GM19238 (cell line): ENCODE results near the gene SATL1.
"Not testable (repeated sequence)": the region's sequence is repeated elsewhere in the genome, so short reads cannot be mapped to it uniquely, and the experiment has no call there.

Experiments
- DNase-seq: peaks from one replicate; pipeline ENCODE4 v3.0.0; 2011; ENCODE audit warnings: low spot score; ENCODE audit not compliant: insufficient read length

The SATL1 gene

DNA sequence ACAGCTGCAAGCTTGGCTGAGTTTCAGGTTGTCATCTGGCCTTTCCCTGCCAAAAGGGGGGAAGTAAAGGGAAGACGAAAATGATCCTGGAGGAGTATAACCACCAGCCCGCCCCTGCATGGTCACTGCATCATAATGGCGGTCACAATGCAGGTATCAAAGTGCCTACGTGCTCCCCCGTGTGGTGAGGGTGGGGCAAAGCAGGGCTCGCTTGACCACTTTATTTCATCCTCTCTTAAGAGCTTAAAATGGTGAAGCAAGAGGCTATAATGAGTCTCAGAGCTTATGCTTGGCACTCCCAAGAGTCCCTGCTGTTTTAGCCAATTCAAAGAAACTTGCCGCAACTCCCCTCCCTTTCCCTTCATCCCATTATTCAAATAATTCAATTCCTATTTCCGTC is 134.3 kb downstream of the SATL1 start:
- DNase-seq: no peak

DNA sequence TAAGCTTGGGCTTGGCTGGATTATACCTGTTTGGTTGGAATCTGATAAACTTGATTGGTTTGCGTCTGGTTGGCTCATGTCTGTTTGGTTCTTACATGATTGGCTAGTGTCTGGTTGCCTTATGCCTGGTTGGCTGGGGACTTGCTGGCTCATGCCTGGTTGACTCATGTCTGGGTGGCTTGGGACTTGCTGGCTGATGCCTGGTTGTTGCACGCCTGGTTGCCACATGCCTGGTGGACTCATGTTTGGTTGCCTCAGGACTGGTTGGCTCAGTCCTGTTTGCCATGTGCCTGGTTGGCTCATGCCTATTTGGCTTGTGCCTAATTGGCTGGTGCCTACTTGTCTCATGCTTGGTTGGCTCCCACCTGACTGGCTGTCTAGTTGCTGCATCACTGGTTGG is 135.4 kb downstream of the SATL1 start:
- no peak for DNase-seq

DNA sequence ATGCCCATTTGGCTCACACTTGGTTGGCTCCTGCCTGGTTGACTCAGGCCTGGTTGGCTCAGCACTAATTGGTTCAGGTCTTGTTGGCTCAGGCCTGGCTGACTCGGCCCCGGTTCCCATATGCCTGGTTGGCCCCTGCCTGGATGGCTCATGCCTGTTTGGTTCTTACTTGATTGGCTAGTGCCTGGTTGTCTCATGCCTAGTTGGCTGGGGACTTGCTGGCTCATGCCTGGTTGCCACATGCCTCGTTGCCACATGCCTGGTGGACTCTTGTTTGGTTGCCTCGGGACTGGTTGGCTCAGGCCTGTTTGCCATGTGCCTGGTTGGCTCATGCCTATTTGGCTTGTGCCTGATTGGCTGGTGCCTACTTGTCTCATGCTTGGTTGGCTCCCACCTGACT is 136.2 kb downstream of the SATL1 start:
- no peak for DNase-seq

DNA sequence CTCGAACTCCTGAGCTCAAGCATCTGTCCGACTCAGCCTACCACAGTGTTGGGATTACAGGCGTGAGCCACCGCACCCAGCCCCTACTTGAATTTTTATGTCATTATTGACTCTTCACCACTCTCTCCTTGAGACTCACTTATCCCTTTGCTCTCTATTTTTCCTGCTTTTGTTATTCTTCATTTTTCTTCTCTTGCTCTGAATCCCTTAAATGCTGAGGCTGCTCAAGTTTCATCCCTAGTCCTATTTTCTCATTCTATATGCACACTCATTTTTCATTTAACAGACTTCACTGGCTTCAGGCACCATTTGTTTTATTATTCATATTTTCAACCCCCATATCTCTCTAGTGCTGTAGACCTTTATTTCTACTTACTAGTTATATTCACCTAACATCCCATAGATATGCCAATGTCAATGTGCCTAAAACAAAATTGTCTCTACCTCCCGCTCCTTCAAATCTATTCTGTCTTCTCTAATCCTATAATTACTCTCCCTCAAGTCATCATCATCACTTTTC is 154.2 kb downstream of the SATL1 start:
- no peak for DNase-seq

DNA sequence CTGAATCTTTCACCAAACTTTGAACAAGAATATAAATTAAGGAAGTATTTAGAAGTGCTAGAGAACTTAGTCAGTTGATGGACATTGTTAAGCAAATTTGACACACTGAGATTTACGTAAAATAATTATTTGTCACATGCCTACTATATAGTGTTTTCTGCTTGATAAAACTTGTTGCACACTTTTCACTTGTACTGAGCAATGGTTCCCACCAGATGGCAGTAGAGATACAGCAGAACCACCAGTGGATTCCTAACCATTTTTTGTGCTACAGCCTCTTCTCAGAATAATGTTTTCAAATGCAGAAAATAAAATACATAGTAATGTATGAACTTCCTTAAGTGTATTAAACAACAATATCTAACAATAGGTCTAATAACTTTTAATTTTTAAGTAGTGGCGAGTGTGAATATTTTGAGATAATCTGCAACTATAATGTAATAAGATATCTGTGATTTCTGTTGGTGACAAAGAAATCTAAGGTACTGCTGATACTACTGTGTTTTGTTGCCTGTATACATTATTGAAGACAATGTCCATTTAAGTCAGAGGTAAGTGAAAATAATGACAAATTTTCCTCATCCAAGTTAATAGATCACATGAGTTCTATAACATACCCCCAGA is 158.7 kb downstream of the SATL1 start:
- DNase-seq: peak; percentile 8

DNA sequence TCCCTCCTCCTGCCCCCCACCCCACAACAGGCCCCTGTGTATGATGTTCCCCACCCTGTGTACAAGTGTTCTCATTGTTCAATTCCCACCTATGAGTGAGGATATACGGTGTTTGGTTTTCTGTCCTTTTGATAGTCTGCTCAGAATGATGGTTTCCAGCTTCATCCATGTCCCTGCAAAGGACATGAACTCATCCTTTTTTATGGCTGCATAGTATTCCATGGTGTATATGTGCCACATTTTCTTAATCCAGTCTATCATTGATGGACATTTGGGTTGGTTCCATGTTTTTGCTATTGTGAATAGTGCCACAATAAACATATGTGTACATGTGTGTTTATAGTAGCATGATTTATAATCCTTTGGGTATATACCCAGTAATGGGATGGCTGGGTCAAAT is 166.3 kb downstream of the SATL1 start:
- DNase-seq: not testable (repeated sequence)

DNA sequence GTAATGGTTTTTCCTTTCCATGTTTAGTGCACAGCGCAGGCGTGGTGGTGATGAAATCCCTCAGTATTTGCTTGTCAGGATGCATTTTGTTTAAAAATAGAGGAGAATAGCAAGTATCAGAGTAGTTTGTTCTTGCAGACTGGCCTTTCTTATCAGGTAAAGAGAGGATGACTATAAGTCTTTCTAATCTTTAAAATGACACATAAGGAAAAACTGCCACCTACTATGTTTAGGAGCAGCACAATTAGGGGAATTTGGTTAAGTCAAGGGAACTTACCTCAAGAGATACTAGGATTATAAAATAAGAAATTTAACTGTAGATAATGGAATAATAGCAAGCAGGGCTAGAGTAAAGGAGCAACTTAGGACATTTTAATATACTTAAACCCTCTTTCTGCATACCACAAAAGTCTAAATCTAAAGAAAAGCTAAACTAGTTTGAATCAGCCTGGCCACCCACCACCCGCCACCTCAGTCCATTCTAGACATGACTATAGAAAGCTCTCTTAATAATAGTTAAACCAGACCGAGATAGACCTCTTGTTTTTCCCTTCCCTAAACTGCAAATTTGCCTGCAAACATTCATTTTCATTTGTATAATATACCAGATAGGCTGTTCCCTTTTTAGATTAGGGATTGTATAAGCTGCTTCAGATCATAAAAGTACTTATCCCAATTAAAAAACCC is 177.9 kb downstream of the SATL1 start:
- DNase-seq: no peak

DNA sequence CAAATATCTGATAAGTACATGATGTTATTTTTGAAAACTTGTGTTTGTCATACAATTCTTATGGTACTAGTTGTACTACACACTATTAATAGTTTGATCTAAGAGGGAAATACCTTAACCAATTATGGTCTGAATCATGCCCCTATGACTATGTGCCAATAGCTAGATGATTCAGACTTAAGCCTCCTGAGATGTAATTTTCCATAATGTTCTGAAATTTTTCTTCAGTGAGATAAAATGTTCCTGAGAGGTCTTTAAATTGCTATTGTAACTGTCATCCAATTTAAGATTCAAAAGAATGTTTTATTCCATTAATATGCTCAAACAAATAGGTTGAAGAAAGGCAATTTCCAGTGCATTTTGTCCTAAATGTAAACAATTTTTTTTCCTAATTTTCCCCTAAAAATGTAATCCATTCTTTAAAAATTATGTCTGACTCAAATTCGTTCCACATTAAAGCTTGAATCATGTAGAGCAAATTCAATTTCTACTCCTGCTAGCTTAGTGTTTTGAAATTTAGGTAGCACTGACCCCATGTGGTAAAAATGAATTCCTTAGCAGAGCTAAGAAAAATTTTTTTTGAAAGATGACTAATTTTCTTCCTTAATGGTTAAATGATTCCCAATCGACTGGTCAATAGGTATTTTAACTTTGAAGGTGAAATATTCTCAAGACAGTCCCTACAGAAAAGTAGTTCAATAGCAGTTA is 190.8 kb downstream of the SATL1 start:
- no peak for DNase-seq

DNA sequence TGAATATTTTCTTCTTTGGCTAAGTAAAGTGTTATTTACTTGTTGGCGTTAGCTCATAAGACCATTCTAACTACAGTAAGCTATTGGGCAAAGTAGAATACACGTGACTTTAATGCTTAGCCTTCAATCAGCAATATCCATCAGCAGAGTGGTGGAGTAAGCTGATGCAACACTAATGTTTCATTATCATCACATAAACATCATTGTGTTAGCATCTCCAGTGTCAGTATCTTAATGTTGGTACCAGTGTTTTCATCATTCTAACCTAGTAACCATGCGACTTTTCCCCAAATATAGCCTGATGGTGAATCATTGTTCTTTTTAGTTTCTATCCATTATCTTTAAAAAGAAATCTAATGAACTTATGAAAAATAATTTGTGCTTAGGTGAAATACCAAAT is 191.4 kb downstream of the SATL1 start:
- no peak for DNase-seq

DNA sequence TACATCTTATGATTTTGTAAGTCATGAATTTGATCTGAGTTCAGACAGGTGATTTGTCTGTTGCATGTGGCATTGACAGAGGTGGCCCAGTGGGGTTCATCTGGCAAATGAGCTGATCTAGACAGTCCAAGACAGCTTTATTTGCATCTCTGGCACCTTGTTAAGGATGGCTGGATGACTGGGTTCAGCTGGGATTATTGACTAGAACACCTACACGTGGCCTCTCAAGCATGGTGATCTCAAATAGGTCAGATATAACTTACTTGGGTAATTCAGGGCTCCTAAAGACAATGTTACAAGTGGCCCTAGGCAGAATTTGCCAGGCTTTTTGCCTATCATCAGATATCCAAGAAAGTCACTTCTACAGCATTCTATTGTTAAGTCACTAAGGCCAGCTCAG is 192.0 kb downstream of the SATL1 start:
- DNase-seq: no peak
